ENCODE measurements around the gene CLEC7A.

The CLEC7A gene

GRCh38 chr12:10130042-10130441, at the start of gene CLEC7A:
CLEC7A (minus strand) TSS chr12:10130199; CDS start chr12:10130082, 117 bp downstream.
- no peak for DNase-seq

GRCh38 chr12:10179776-10180181, 49.8 kb upstream of the CLEC7A start:
- DNase-seq: no peak

GRCh38 chr12:10178821-10179220, 48.8 kb upstream of the CLEC7A start, which contains the start of gene TMEM52B:
TMEM52B (plus strand) TSS chr12:10179032; CDS start chr12:10179575, 543 bp downstream.
- DNase-seq: no peak

- DNase-seq: no peak
Measured at GRCh38 chr12:10175846-10176636, 46.0 kb upstream of the CLEC7A start.

GRCh38 chr12:10174986-10175614, 45.1 kb upstream of the CLEC7A start:
- DNase-seq: no peak

GRCh38 chr12:10171973-10172728, 42.2 kb upstream of the CLEC7A start, which contains the start of gene OLR1:
OLR1 (minus strand) TSS chr12:10172132; CDS start chr12:10172077, 55 bp downstream.
- no peak for DNase-seq

GRCh38 chr12:10170216-10170615, 40.2 kb upstream of the CLEC7A start:
- DNase-seq: no peak

- no peak for DNase-seq
Measured at GRCh38 chr12:10169104-10169503, 39.1 kb upstream of the CLEC7A start.

GRCh38 chr12:10167599-10167998, 37.6 kb upstream of the CLEC7A start:
- no peak for DNase-seq

- DNase-seq: no peak
Measured at GRCh38 chr12:10165421-10165820, 35.4 kb upstream of the CLEC7A start.

GRCh38 chr12:10163084-10163483, 33.1 kb upstream of the CLEC7A start:
- no peak for DNase-seq

- DNase-seq: no peak
Measured at GRCh38 chr12:10160617-10161385, 30.8 kb upstream of the CLEC7A start.

GRCh38 chr12:10159280-10159679, 29.3 kb upstream of the CLEC7A start:
- no peak for DNase-seq

GRCh38 chr12:10158406-10158805, 28.4 kb upstream of the CLEC7A start:
- DNase-seq: no peak

GRCh38 chr12:10155966-10156365, 26.0 kb upstream of the CLEC7A start:
- DNase-seq: no peak

- no peak for DNase-seq
Measured at GRCh38 chr12:10154145-10154496, 24.1 kb upstream of the CLEC7A start.

GRCh38 chr12:10153271-10154144, 23.5 kb upstream of the CLEC7A start:
- DNase-seq: peak in 1 of 2 experiments; percentile 22

GRCh38 chr12:10151621-10152020, 21.6 kb upstream of the CLEC7A start:
- no peak for DNase-seq

- no peak for DNase-seq
Measured at GRCh38 chr12:10147714-10148403, 17.9 kb upstream of the CLEC7A start.

- no peak for DNase-seq
Measured at GRCh38 chr12:10142976-10143589, 13.1 kb upstream of the CLEC7A start.

- DNase-seq: peak in 1 of 2 experiments; percentile 4
Measured at GRCh38 chr12:10140001-10140400, 10.0 kb upstream of the CLEC7A start.

Data from NCI-H187 (cell line).